D341Med (cell line): ENCODE measurements around the gene TRERF1.

ENCODE experiments used
- DNase-seq: peaks from one replicate; pipeline ENCODE4 v3.0.0; 2012; ENCODE audit warnings: low spot score

Gene TRERF1

DNA sequence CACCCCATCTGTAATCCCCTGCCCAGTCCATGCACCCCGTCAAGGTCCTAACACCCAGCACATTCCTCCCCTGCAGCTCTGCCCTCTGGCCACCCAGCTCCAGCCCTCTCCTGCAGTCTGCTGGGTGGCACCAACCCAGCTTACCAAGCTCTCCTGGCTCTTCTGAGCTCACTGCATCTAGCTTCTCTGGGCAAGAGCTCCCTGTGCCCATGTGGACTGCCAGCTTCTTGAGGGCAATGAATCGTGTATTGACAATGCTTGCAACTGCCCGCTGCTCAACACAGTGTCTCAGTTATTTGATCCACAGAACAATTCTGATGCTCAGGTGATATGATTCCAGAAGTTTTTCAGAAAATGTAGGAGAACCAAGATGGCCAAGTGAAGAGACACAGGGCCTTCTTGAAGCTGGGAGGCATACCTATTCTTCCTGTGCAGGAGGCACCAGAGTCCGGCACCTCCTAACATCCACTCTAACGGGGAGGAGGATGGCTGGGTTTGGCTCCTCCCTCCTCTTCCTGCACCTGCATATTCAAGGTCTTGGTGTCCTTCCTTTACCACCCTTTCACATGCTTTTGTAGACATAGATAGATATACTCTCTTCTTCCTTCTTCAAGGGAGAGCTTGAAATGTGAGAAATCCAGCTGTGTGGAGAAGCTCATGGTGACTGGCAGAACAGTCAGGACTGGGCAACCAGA, 85.6 kb downstream of the TRERF1 start:
- no peak for DNase-seq

DNA sequence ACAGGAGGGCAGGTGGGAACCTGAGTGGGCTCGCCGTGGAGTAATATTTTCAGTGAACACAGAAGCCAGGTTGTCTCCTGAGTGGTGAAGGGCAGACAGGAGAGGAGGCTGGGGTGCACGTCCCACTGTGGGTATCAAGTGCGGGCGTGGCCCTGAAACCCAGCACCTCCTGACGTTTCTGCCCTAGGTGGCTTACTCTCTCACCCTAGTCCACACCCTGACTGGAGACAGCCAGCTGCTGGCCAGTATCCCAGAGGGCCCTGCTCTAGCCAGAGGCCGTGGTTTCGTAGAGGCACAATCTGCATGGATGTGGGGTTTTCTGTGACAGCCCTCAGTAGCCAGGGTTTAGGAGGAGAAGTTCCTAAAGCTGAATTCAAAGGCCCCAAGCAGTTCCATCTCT, 86.7 kb downstream of the TRERF1 start:
- DNase-seq = no peak

DNA sequence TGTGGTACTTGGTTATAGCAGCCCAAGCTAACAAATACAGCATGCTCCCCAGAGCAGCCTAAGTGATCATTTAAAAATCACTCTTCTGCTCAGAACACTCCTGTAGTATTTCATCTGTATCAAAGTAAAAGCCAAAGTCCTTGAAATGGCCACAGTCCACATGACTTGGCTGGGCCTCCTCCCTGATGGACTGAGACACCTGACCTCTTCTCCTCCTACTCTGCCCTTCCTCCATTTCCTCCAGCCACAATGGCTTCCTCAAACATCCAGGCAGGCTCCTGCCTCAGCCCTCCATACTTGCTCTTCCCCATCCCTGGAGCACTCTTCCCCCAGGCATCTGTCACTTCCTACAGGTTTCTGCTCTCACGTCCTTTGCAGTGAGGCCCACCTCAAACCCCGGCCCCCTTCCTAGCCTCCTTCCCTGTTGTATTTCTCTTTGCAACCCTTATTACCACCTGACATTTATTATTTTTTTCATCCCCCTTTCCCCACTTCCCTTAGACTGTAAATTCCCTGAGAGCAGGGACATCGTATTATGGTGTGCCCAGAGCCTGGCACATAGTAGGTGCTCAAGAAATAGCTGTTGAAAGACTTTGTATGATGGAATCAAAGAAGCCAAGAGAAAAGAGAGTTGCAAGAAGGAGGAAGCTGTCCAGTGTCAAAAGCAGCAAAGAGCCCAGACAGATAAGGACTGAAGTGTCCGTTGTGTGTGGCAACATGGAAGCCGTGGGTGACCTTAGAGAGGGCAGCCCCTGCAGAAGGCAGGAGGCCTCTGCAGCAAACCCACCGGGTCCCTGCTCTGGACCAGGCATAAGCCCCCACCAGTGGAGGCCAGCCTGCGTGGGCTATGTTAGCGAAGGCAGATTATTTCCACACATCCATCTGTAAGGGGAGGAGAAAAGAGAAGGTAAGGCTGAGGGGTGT, 87.5 kb downstream of the TRERF1 start:
- no peak for DNase-seq

DNA sequence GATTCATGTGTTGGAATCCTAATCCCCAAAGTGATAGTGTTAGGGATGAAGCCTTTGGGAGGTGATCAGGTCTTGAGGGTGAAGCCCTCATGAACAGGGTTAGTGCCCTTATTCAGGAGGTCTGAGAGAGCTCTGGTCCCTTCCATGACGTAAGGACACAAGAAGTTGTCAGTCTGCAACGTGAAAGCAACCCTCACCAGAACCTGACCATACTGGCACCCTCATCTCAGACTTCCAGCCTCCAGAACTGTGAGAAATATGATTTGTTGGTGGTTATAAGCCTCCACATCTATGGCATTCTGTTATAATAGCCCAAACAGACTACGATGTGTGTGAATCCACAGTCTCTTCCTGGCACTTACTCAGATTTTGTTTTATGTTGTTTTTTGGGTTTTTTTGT, 90.7 kb downstream of the TRERF1 start:
- no peak for DNase-seq

DNA sequence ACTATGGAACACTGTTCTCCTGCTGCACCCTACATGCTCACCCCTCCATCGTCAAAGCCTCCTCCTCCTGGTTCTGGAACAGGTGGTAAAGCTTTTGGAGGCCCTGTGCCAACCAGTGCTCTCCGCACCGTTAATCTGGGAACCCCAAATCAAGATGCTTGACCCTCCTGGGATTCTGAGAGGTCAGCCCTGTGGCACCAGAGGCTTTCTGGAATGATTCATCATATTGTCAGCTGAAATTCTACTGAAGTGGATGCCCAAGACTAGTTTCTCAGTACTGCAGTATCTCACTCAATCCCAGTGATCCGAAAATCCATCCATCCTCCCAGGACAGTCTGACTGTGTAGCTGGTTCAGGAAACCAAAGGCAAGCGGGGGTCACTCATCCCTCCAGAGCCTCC, 92.7 kb downstream of the TRERF1 start:
- DNase-seq = no peak

DNA sequence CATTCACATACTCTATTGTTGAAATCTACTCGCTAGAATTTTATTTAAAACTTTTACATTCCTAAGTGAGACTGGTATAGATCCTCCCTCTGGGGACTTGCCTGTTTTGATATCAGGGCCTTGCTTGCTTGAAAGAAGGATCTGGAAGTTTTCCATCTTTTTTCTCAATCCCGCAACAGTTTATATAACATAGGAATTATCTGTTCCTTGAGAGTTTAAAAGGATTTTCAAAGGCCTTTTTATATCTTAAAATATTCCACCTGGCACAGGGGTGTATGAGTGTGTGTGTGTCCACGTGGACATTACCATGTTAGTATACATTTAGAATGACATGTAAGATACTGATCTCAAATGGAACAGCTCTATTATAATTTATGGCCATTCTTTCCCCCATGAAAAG, 96.3 kb downstream of the TRERF1 start:
- DNase-seq = no peak

DNA sequence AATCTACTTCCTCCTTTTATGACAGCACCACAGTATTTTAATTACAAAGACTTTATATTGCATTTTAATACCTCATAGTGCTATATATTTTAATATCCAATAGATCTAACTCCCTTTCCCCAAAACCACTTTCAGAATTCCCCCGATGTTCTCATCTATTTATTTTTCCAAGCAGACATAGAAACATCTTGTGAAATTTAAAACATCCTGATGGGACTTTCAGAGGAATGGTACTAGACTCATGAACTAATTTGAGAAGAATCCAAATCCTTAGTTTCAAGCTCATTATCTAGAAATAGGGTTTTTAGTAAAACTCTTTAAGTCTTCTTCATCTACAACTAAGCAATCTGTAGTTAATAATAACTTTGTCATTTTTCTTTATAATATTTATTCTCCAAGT, 97.0 kb downstream of the TRERF1 start:
- no peak for DNase-seq

DNA sequence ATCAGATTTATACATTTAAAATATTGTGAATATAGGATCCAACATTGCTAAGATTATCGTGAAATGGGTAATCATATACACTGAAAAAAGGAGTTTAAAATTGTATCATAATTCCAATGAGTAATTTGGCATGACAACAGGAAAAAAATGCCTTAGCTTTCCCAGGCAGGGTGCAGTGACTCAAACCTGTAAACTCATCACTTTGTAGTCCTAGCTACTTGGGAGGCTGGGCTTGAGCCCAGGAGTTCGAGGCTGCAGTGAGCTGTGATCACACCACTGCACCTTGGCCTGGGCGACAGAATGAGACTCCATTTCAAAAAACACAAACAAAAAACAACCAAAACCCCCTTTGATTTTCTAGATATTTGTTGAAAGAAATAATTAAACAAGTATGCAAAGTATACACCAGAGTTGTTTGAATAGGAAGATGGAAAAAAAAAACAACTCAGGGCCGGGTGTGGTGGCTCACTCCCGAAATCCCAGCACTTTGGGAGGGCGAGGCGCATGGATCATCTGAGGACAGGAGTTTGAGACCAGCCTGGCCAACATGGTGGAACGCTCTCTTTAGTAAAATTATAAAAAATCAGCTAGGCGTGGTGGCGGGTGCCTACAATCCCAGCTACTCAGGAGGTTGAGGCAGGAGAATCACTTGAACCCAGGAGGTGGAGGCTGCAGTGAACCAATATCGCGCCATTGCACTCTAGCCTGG, 98.7 kb downstream of the TRERF1 start:
- DNase-seq = no peak

DNA sequence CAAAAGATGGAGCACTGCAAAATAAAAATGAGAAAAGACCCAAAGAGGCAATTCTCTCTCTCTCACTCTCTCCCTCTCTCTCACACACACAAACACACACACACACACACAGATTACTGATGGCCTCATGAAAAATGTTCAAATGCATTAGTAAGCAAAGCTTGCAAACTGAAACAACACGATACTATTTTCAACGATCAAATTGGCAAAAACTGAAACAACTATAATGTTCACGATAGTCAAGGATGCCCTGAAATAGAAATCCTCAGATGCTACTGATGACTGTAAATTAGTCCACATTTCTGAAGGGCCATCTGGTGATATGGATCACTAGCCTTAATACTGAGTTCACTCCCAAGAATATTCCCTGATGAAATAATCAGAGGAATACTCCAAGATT, 100.8 kb downstream of the TRERF1 start:
- DNase-seq = no peak

DNA sequence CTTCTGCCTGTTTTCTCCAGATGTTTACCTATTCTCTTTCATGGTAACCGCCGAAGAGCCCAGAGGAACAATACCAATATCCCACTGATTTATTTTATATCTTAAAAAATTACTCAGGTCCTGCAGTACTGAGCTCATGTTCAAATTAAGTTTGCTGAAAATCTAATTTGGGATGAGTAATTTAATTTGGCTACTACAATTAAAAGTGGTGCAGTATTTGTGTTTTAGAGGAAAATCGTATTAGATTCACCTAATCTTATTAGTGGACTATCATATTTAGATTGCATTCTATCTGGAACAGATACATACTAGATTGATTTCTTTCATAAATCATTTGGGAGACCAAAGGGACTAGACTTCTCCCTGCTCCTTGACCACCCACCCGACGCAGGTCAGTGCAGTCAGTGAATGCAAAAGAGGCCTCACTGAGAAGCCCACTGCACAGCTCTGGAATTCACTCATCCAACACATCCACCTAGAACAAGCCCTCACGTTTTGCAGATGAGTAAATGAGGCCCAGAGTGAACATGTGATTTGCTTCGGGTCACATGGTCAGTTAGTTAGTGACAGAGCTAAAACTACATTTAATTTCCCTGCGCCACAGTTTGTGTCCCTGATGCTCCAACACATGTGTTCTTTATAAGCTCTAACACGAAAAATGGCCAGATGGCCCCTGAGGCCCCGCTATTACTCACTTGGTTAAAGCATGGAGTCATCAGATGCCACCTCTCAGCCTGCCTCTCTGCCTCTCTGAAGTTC, 101.8 kb downstream of the TRERF1 start:
- no peak for DNase-seq

DNA sequence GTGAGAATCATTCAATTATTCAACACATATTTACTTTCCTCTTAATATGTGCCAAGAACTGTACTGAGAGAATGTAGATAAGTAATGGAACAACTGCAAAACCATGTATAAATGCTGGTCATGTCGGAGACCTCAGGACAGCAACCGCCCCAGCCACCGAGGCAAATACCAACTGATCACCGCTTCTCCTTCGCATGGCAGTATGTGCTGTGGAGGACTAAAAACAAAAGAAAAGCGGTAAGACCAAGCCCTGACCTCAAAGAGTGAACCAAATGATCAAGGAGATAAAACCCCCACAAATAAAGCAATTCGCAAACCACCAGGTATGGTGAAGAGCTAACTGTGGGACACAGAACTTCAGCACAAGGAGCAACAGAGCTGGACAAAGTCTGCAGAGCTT, 104.3 kb downstream of the TRERF1 start:
- no peak for DNase-seq

DNA sequence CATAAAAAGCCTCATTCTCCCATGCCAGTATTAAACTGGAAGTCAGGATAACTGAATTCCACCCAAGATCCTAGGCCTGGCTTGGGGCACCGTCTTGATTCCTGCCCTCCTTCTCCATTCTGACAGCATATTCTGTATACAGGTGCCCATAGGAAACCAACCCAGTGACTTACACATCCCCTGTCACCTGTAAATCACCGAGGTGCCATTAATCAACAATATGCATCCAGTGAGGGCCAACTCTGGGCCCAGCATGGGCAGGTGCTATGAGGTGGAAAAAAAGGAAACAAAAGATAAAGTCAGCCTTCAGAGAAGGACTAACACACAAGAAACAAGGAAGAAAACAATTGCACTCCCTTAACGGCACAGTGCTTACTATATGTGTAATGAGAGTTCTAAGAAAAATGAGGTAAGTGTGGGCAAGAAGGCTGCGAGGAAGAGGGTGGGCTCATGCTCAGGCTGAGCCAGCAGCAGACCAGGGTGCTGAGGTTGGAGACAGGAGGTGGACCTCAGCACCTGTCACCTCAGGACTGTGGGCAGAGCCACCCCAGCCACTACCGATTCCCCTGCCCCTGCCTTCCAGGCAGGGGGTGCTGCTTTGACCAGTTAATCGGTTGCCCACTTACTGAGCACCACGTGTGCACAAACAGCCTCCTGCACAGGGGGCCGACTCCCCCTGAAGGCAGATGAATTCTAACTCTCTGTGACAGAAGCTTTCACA, 105.9 kb downstream of the TRERF1 start:
- DNase-seq = no peak

DNA sequence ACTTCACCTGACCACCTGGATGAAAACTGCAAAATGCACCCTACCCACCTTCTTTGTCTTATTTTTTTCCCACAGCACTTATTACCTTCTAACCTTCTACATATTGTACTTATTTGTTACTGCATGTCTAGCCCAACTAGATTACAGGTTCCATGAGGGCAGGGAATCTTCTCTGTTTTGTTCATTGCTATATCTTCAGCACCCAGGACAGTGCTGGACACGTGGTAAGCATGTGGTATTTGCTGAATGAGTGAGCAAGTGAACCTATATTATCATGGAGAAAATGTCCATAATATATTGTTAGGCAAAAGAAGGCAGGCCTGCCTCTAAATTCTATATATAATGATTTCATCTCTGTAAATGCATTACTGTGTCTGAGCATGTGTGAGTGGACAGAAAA, 107.0 kb downstream of the TRERF1 start:
- no peak for DNase-seq

DNA sequence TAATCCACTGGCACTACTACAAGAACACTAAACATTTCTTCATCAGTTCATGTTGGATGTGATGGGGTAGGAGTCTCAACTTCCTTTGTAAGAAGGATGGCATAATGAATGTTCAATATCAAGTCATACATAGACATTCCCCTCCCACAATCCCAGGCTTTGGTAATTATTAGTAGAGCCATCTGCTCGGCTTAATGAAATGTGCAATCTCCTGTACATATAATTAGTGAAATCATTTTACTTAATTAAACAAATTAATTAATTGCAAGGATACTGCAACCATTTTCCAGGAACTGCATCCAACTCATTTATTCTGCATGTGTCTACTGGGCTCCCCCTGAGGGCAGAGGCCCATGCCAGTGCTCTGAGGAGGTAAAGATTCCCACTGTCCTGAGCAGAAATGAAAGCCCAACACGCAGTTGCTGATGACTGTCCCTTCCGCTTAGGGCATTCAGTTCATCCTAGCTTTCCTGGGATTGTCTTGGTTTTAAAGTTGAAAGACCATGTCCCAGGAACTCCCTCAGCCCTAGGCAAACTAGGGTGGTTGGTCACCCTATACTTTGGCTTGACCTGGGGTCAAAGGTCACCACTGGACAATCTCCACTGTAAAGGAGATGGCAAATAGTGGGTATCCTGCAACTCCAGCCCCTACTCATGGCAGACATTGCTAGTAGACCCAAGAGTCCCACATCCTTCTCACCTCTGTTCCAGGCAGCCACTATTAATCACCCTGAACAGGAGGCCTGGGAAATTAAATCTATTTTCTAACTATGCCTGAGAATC, 109.8 kb downstream of the TRERF1 start:
- DNase-seq = no peak

DNA sequence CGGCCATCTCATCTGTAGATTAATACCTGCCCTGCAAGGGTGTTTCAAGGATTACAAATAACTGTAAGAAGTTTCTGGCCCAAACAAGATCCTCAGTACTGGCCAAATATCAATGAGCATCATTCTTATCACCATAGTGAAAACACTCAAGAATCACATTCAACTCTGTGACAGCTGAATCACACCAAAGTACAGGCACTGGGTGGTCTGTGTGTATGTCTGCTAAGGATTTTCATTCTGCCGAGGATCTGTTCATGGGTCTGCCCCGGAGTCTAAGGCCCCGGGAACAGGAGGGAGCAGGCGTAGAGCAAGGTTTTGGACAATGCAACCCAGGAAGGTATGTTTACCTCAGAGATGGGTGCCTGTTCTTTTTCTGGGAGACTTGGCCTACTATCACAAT, 110.5 kb downstream of the TRERF1 start:
- no peak for DNase-seq

DNA sequence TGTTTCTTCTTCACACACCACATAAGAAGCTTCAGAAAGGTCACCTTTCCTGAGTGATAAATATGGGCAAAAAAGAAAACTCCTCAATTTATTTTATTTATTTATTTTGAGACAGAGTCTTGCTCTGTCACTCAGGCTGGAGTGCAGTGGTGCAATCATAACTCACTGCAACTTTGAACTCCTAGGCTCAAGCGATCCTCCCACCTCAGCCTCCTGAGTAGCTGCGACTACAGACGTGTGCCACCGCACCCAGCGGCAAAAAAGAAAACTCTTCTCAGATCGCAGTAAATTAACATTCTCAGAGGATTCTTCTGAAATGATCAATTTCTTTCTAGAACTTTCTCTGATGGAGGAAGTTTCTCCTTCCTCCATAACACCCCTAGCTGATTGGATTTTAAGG, 111.2 kb downstream of the TRERF1 start:
- no peak for DNase-seq

DNA sequence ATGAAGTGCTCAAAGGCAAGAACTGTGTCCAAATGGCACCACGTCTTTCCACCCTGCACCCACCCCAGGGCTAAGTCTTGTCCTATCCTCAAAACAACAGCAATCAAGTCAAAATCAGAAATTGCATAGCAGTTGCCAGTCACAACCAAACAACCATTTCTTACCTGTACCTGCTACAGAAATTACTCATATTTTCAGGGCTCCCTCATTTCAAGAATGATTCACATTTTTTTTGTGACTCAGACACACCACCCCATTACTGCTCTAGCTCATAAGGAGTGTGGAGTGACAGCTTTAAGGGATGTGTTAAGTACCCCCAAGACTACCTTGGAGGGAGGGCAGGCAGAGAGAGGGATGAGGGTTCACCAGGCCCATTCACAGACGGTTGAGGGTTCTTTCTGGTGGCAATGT, 111.7 kb downstream of the TRERF1 start:
- no peak for DNase-seq

DNA sequence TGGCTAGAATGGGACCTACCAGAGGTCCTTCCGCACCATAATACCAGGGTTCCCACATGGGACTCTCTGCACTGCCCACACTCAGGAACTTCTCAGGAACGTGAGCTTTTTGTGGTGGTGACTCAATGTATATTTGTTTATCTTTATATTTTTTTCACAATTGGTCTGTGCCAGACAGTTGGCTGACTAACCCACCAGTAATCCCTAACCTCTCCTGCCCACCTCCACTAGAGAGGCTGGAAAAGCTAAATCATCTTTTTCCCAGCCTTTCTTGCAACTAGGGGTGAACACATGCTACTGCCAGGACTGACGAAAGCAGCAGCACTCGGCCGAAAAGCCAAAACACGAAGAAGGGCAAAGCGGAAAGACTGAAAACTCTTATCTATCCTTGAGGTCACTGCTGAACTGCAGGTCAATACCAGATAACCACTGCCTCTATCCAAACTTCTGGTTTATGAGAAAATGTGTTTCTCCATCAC, 112.9 kb downstream of the TRERF1 start:
- no peak for DNase-seq

DNA sequence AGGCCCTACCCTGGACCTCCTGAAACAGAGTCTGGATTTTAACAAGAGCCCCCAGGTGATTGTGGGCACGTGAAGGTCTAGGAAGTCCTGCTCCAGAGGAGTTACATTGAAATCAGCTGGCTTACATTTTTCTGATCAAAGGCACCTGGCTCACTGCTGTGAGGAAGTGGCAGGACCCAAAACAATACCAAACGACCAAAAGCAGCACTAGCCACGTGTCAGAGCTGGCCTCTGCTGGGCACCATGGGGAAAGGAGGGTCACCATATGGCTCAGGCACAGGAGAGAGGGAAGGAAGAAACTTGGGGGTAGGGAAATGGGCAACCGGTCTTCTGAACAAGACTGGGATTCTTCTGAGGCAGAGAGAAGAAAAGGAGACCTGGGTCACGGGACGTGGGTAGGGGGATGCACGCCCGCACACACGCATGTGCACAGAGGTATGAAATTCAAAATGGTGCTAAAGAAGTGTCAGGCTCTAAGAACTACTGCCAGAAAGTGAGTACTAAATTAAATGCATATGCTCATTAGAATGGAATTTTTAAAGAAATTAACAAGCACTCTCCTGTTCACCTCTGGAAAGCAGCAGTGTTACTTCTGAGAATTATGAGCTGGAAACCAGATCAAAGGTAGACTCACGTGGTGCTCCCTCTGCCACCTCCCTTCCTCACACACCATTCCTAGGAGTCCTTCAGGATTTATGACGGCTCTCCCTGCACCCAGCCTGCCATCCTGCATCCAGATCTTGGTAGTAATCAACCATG, 113.6 kb downstream of the TRERF1 start:
- no peak for DNase-seq

DNA sequence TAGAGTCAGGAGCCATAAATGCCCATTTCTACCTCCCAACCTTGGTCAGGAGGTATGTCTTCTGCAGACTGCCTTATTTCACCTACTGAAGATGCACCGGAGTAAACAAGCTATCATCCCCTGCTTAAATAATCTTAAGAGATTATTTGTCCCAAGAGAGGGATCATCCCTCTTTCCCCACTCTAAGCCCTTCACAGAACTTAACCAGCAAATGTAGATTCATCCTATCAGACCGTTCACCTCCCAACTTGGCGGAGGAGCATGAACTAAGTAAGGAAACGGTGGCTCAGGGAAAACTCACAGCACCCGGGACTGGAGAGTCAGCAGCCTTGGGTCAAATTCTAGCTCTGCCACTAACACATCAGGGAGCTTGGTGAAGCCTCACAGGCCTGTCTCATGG, 115.3 kb downstream of the TRERF1 start:
- peak; percentile 67 for DNase-seq
